Hematopoietic multipotent progenitor cell treated with erythropoietin and hydrocortisone succinate and interleukin-3 and kit ligand, for 8 days (in vitro differentiated cells): Measurements from ENCODE around the gene C19orf25.
"Not testable (repeated sequence)": the region's sequence is repeated elsewhere in the genome, so short reads cannot be mapped to it uniquely, and the experiment has no call there.

Experiments
- DNase-seq: peaks from one replicate; pipeline ENCODE4 v3.0.0-alpha.2; 2015

Gene C19orf25

DNA sequence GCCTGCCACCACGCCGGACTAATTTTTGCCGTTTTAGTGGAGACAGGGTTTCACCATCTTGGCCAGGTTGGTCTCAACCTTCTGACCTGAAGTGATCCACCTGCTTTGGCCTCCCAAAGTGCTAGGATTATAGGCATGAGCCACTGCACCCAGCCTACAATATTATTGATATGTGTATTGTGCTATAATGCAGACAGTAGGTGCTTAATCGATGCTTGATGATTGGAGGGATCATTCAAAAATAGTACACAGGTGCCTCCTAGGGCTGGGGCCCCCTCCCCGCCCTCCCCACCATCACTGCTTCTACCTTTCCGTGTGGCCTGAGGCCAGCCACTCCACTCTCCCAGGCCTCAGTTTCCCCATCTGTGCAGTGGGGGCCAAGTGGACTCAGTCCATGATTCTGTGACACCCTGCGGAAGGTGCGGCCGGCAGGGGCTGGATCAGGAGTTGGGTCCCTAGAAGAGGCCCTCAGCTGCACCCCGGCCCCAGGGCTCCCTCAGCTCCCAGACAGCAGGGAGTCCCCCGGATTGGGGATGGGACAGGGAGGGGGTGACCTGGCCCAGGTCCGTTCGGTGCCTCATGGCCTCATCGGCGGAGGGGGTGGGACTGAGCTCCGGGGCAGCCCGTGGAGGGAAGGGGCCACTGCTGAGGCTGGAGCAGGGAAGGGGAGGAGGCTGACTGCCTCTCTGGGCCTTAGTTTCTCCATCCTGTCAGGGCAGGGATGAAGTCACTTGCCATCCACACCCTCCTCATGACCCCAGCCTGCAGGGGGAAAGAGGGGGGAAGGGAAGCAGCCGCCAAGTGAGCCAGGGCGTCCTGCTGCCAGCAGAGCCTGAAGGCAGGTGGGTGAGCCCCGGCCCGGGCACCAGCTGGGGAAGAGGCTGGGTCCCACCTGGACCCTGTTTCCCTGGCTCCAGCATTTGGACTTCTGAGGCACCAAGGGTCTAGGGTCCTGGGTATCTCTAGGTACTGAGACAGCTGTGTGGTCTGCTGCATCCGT lies 32.6 kb upstream of the C19orf25 start:
- no peak for DNase-seq

DNA sequence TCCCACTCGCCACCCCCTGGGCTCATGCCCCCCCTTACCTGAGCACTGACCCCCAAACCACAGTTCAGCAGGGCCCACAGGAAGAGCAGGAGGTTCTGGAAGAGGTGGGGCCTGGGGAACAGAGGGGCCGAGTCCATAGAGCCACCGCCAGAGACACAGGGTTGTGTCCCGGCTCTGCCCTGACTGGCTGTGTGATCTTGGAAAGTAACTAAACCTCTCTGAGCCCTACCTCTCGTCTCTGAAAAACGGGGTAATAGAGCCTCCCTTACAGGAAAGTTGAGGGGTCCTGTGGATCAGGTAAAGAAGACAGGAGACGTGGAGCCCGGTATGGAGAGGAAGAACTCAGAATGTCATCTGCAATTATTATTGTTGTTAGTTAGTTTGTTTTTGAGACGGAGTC lies 31.8 kb upstream of the C19orf25 start:
- DNase-seq: no peak

DNA sequence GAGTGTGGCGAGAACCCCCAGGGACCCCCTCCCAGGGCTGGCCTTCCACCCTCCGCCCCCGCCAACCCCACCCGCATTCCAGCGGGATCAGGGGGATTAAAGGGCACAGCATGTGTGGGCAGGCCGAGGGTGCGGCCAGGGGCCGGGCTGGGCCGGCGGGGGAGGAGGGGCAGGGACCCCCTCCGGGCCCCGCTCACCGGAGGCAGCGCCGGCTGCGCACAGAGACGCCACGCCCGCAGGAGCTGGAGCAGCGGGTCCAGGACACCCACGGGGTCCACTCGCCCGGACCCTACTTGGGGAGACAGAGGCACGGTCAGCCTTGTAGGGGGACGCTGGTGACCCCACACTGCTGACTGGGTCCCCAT lies 31.4 kb upstream of the C19orf25 start:
- no peak for DNase-seq

DNA sequence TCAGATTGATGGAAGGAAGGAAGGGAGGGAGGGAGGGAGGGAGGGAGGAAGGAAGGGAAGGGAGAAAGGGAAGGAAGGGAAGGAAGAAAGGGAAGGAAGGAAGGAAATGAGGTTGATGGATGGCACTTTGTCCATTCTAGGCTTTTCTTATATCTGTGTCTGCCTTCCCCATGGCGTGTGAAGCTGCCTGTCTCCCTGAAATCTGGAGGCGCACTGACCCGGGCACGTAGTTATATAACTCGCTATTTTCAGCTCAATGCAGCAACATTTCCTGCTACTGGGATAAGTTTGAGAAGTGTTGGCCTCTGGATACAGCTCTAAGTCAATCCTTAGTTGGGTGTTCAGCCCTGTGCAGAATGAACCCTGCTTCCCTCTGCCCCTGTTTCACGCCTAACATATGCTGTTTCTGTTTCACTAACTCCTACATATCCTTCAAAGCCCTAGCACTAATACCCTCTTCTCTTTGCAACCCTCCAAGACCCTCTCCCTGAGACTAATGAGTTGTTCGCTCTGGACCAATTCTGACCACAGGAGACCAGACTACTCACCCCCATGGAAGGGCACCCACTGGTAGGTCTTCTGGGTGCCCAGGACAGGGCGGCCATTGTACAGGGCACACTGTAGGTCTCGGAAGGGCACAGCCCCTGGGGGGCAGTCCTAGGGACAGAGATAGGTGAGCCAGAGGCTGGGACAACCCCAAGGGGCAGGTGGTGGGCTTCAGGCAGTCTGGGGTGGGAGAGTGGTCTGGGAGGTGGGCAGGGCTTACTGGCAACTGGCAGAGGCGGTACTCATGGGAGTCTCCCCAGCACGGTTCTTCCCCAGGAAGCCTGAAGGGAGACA lies 30.8 kb upstream of the C19orf25 start:
- no peak for DNase-seq

DNA sequence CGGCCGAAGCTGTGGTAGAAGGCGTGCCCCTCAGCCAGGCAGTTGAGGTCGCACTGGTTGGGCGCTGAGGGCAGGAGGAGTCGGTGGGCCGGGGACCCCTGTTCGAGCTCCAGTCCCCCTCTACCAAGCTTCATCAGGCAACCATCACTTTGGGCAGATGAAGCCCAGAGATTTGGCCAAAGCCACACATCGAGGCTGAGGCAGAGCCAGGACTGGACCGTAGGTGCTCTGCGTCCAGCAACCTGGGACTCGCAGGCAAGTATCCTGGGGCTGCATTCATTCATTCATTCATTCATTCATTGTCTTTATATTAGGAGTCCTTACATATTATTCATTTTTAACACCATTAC lies 29.5 kb upstream of the C19orf25 start:
- no peak for DNase-seq

DNA sequence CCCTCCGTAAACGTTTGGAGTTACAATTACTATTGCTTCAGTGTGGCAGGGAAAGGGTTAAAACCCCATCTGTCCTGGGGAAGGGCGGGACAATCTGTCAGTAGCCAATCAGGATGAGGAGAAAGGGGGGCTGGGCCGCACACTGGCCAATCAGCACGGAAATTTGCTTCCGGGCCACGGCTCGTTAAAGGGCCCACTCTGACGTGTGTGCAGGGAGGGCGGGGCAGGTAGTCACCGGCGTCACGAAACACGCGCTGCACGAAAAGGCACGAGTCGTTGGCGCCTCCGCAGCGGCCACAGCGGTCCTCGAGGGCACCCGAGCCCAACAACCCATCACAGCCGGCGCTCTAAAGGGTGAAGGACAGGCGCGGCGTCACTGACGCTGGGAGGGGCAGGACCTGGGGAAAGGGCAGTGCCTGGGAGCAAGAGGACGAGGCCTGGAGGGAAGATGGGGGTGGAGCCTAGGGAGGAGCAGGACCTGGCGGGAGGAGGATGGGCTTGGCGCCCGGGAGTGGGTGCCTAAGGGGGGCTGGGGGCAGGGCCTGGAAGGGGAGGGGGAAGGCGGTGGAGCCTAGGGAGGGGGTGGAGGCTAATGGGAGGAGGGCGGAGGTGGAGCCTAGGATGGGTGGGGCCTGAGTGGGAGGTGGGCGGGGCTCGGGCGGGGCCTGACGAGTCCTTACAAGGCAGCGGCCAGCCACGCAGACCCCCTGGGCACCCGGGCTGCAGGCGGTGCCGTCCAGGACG lies 28.9 kb upstream of the C19orf25 start:
- peak; percentile 92 for DNase-seq

DNA sequence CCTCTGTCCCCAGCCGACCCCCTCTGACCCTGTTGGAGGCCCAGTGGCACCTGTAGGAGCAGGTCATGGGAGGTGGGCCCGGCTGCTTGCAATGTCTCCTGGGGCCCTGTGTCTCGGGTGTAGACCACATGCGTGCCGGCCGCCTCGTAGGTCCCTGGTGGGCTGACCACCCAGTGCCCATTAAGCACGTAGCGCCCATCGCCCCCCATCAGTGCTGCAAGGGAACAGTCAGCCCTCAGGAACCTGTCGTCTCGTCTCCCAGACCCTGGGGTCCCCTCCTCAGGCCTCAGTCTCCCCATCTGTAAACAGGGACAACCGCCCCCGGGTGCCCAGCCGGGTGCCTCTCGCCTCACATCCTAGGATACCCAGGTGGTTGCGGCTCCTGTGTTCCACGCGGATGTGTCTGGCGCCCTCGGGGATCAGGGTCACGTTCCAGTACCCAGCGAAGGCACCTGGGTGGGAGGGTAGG lies 28.2 kb upstream of the C19orf25 start:
- DNase-seq: no peak

DNA sequence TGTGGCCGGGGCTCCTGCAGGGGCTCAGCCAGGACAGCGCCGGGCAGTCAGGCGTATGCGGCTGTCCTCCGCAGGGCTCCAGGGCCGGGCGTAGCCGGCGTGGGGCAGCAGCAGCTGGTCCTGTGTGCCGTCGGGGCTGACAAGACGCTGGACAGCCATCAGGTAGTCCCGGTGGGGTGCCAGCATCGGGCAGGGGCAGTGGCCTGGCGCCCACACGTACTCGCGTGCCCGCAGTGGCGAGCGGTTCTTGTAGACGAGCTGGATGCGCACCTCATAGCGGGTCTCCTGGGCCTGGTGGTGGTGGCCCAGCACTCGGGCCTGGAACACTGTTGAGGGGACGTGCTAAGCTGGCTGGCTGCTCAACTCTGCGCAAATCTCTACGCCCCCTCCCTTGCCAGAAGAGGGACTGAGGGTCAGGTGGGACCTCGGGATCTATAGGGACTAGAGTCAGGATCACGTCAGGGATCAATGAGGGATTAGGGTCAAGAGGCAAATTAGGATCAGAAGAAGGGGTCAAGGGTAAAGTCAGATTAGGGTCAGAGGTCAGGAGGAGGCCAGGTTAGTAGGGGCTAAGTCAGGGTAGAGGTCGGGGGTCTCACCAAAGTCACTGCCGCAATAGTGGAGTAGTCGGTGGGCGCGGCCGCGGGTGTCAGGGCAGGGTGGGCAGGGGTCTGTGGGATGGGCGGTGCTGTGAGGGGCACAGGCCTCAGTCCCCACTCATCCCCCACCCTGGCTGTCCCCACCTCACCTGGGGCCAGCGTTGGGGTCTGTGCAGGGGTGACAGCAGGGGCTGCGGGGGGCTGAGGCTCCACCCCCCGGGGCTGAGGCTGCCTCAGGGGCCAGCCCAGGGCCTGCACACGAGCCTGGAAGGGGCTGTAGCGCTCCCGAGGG lies 27.2 kb upstream of the C19orf25 start:
- DNase-seq: no peak

DNA sequence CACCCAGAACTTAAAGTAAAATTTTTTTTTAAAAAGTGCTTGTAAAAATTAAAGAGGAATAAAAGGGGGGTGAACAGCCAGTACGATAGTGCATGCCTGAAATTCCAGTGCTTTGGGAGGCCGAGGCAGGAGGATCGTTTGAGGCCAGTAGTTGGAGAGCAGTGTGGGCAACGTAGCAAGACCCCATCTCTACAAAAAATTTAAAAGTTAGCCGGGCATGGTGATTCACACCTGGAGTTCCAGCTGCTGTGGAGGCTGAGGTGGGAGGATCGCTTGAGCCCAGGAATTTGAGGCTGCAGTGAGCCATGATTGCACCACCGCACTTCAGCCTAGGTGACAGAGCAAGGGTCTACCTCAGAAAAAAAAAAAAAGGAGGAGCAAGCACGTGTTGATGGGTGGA lies 26.0 kb upstream of the C19orf25 start:
- DNase-seq: no peak

DNA sequence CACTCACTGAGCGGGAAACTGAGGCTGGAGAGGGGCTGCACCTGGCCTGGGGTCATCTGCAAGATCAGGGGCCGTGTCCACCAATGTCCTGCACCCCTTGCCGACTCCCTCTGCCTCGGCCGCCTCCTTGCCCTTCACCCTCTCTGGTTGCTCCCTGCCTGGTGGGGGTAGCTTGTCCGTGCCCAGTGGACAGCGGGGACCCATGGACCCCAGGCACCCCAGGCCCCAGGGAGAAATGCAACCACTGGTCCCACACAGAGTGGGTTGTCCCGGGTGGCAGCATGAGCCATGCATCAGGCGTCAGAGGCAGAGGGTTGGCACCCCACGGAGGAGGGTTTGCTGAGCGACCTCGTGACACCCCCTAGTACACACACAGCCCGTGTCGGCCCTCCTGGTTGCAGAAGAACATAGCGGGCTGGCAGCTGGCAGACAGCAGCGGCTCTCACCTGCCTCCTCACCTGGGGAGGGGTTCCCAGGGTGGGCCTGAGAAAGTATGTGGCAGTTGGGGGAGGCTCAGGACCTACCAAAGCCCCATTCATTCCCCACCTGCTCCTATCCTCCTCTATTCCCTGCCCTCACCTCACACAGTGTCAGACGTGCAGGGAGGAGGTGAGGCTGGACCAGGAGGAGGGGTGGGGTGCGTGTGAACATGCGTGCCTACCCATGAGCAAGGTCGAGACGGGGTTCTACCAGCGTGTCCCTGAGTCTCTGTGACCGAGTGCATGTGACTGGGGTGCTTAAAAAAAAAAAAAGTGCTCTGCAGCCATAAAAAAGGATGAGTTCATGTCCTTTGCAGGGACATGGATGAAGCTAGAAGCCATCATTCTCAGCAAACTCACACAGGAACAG lies 25.1 kb upstream of the C19orf25 start:
- DNase-seq: no peak

DNA sequence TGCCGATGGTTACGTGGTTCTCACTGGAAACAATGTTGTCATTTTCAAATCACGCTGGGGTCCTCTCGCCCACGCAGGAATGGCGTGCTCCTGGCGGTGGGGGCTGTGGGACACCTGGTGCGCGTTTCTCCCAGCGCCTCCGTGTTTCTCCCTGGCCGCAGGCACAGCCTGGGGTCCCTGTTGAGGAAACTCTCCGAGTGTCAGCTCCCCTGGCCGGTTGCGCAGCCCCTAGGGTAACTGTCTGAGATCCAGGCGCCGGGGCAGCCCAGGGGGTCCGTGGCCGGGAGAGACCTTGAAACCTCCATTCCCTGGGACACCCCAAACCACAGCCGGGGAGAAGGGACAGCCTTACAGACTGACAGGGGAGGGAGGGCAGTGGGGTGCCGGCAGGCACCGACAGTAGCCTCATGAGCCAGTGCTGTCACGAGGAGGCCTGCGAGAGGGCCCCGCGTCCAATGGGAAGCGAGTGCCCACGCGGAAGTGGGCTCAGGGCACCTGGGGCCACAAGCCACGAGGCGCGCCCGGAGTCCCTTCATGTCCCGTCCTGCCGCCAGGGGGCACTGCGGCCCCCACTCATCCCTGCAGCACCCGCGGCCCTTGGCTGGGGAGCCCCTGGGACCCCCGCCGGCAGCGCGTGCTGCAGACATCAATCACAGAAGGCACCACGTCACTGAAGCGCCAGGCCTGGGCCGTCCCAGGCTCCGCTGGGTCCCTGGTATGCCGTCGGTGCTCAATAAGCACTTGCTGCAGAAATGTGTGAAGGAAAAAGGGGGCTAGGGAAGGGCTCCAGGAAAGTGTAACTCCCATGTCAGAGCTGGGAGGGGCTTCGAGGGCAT lies 24.3 kb upstream of the C19orf25 start:
- DNase-seq: peak; percentile 63

DNA sequence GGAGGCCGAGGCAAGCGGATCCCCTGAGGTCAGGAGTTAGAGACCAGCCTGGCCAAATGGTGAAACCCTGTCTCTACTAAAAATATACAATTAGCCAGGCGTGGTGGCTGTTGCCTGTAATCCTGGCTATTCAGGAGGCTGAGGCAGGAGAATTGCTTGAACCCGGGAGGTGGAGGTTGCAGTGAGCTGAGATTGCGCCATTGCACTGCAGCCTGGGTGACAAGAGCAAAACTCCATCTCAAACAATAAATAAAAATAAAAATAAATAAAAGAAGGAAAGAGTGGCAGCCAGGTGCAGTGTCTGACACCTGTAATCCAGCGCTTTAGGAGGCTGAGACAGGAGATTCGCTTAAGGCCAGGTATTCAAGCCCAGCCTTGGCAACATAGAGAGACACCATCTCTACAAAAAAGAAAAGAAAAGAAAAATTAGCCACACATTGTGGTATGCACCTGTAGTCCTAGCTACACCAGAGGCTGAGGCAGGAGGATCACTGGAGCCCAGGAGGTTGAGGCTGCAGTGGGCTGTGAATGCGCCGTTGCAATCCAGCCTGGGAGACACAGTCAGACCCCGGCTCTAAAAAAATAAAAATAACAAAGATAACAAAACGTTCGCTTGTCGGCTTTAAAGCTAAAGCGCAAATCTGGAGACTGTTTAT lies 23.5 kb upstream of the C19orf25 start:
- DNase-seq: no peak

DNA sequence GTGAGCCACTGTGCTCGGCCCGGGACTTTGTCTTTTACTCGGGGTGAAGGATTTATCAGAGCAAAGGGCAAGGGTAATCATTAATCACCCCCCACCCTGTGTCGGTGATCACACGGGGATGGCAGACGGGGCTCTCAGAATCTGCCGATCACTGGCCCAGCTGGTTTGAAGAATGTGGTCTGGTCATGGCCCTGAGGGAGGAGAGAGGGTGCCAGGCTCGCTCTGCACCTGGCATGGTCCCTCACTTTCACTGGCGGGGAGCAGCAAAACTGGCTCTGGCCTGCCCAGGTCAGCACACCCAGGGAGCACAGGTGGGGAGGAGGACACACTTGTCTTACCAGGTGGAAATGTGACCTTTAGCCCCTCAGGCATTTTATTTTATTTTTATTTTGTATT lies 22.2 kb upstream of the C19orf25 start:
- DNase-seq: no peak

DNA sequence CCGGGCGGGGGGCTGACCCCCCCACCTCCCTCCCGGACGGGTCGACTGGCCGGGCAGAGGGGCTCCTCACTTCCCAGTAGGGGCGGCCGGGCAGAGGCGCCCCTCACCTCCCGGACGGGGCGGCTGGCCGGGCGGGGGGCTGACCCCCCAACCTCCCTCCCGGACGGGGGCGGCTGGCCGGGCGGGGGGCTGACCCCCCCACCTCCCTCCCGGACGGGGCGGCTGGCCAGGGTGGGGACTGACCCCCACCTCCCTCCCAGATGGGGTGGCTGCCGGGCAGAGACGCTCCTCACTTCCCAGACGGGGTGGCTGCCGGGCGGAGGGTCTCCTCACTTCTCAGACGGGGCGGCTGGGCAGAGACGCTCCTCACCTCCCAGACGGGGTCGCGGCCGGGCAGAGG lies 20.2 kb upstream of the C19orf25 start:
- DNase-seq: not testable (repeated sequence)

DNA sequence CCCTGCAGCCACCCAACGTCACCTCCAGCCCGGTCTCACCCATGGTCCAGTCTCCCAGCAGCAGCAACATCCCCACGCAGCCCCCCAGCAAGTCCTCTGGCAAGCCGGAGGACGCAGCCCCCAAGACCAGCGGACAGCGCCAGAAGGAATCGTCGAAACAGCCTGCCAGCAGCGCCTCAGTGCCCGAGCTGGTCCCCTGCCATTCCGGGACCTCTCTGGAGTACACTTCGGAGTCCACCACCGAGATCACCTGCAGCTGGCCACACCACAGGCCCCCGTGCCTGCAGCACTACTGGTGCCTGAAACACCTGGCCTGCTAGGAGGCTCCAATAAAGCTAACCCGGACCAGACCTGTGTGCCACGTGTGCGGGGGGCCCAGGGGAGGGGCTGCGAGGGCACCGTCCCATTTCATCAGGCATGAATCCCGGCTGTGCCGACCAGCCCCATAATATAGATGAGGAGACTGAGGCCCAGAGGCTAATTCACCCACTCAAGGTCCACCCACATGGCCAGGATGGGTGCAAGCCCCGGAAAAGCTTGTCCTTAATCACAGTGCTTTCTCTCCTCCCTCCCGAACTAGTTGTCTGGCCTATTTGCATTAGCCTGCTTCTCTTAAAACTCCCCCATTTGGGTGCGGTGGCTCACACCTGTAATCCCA lies 18.7 kb upstream of the C19orf25 start:
- DNase-seq: no peak

DNA sequence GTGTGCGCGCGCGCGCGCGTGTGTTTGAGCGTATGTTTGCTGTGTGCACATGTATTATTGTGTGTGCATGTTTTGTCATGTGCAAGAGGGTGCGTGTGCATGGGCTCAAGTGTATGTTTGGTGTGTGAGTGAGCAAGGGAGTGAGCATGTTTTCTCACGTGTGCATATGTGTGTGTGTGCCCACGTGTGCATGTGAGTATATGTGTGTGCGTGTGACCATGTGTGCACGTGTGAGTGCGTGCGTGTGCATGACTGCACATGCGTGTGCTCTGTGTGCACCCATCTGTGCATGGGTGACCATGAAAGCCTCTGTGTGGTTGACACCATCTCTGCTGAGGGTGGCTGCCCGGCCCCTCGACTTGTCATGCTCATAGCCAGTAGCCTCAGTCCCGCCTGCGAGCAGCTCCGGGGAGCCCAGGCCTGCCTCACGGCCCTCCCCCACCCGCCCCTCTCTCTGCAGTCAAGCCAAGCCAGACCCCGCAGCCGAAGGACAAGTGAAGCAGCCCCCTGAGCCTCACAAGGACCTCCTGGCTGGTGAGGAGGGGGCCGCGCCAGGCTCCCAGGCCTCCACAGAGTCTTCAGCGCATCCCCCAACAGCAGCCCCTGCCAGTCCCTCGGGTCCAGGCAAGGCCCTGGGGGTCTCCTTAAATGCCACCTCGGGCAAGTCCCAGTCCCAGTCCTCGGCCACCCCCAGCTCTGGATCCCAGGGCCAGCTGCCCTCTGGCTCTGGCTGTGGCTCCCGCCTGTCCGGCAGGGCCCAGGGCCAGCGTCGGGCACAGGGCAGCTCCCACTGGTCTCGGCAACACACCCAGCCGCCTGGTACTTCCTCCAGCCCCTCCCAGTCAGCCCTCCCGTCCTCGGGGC lies 17.9 kb upstream of the C19orf25 start:
- no peak for DNase-seq

DNA sequence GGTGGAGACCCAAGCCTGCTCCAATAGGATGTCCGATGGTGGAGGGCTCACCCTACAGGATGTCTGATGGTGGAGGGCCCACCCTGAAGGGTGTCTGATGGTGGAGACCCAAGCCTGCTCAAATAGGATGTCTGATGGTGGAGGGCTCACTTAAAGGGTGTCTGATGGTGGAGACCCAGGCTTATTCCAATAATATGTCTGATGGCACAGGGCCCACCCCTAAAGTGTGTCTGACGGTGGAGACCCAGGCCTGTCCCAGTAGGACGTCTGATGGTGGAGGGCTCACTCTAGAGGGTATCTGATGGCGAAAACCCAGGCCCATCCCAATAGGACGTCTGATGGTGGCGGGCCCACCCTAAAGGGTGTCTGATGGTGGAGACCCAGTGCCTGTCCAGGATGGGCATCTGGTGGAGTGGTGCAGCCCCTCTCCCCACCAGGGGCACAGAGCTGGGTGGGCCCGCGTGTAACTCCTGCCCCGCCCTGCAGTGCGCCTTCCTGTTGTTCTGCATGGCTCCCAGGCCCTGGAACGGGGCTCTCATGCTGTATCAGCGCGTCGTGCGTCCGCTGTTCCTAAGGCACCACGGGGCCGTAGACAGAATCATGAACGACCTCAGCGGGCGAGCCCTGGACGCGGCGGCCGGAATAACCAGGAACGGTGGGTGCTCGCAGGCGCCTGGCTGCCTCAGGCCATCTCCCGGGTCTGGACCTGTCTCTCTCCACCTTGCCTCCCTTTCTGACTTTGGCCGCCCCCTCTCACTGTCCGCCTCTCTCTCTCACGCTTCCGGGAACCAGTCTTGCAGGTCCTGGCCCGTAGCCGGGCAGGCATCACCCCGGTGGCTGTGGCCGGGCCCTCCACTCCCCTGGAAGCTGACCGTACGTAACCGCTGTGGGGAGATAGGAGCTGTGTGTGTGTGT lies 17.0 kb upstream of the C19orf25 start:
- no peak for DNase-seq
